Measurements from ENCODE around the gene MUC4. TPM values are rescaled to one million over a fixed set of nuclear protein-coding genes. Genes with fewer than 3 reads are reported as not detected.

The MUC4 gene
- total and polyA plus RNA-seq, 9 of the 15 experiments (the other 6 are each of a cell fraction or from before 2014, with no cell fraction given) = under 0.01 to 0.21 (median 0.10) TPM; not detected in 4

DNA sequence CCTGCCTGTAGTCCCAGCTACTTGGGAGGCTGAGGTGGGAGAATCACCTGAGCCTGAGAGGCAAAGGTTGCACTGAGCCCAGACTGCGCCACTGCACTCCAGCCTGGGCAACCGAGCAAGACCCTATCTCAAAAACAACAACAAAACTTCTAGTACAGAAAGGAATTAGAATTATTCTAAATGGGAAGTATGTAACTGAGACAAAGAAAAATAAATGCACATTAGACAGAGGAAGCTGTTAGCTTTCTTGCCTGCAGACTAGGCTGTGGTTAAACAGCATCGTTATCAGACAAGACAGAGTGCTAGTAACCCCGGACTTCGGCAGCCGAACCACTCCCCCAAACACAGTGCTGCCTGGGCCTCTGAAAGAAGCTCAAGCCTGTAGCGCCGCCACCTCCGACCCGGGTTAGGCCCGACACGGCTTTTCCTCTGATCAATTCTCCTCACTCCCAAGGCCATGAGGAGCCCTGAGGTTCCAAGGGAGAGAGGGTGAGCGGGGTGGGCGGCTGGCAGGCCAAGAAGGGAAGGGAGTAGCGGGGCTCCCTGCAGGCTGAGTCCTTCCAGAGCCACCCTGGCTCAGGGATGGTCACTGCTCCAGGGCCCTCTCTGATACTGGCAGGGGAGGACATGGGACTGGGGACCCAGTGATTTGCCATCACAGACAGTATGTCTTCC, 44.8 kb upstream of the MUC4 start (continued):
- no peak for TF ChIP-seq POLR2H (tag; IDR thresholded peaks at IDR 0.05; ENCODE audit: low read depth)
- peak; percentile 71; the same call in 1 of the 2 replicates for TF ChIP-seq MTA3 (IDR thresholded peaks at IDR 0.05; ENCODE audit: borderline replicate concordance)
- TF ChIP-seq ZNF395 (CRISPR knock-in tag; IDR thresholded peaks at IDR 0.05) = peak; percentile 90
- TF ChIP-seq SP1 (CRISPR knock-in tag; IDR thresholded peaks at IDR 0.05) = peak; percentile 33; the same call in 1 of the 2 replicates
- peak; percentile 33 for TF ChIP-seq TAF1 (IDR thresholded peaks at IDR 0.05; ENCODE audit: control insufficient read depth, extremely low read depth, insufficient read depth, low read length, severe bottlenecking)
- TF ChIP-seq SIN3A (IDR thresholded peaks at IDR 0.05; ENCODE audit: borderline replicate concordance in 2 of 2, control insufficient read depth in 1 of 2, low read depth in 2 of 2, low read length in 2 of 2) = no peak
- no peak for TF ChIP-seq SRSF1 (IDR thresholded peaks at IDR 0.05; ENCODE audit: low read depth, low read length)
- peak; percentile 14; the same call in 1 of the 2 replicates for TF ChIP-seq NFIC (IDR thresholded peaks at IDR 0.05)
- TF ChIP-seq ZNF696 (CRISPR knock-in tag; conservative IDR thresholded peaks at IDR 0.05) = no peak
- TF ChIP-seq EP300 (IDR thresholded peaks at IDR 0.05; ENCODE audit: low read length) = peak; percentile 89
- peak; percentile 28; the same call in 1 of the 2 replicates for TF ChIP-seq CBX1 (IDR thresholded peaks at IDR 0.05; ENCODE audit: low read depth)
- no peak for TF ChIP-seq ZNF507 (tag; conservative IDR thresholded peaks at IDR 0.05)
- TF ChIP-seq WHSC1 (IDR thresholded peaks at IDR 0.05; ENCODE audit: low read length) = no peak
- no peak for TF ChIP-seq NONO (IDR thresholded peaks at IDR 0.05; ENCODE audit: low read depth in 2 of 2, low read length in 1 of 2)
- no peak for TF ChIP-seq MXD1 (CRISPR knock-in tag; IDR thresholded peaks at IDR 0.05; ENCODE audit: borderline replicate concordance, poor library complexity, severe bottlenecking)
- 0 out of 4 replicates have a peak, but pooled peaks of 1 of the 2 experiments have one; percentile 48 for TF ChIP-seq HDAC1 (IDR thresholded peaks at IDR 0.05)
- TF ChIP-seq ZNF354B (CRISPR knock-in tag; IDR thresholded peaks at IDR 0.05) = no peak
- 0 out of 2 replicates have a peak, but pooled peaks have one; percentile 20 for TF ChIP-seq CREB1 (IDR thresholded peaks at IDR 0.05)
- TF ChIP-seq CREB1 (CRISPR knock-in tag; IDR thresholded peaks at IDR 0.05) = no peak
- TF ChIP-seq ASH1L (IDR thresholded peaks at IDR 0.05; ENCODE audit: borderline replicate concordance, low read depth, partially characterized antibody) = no peak
- TF ChIP-seq, protein P1, sequence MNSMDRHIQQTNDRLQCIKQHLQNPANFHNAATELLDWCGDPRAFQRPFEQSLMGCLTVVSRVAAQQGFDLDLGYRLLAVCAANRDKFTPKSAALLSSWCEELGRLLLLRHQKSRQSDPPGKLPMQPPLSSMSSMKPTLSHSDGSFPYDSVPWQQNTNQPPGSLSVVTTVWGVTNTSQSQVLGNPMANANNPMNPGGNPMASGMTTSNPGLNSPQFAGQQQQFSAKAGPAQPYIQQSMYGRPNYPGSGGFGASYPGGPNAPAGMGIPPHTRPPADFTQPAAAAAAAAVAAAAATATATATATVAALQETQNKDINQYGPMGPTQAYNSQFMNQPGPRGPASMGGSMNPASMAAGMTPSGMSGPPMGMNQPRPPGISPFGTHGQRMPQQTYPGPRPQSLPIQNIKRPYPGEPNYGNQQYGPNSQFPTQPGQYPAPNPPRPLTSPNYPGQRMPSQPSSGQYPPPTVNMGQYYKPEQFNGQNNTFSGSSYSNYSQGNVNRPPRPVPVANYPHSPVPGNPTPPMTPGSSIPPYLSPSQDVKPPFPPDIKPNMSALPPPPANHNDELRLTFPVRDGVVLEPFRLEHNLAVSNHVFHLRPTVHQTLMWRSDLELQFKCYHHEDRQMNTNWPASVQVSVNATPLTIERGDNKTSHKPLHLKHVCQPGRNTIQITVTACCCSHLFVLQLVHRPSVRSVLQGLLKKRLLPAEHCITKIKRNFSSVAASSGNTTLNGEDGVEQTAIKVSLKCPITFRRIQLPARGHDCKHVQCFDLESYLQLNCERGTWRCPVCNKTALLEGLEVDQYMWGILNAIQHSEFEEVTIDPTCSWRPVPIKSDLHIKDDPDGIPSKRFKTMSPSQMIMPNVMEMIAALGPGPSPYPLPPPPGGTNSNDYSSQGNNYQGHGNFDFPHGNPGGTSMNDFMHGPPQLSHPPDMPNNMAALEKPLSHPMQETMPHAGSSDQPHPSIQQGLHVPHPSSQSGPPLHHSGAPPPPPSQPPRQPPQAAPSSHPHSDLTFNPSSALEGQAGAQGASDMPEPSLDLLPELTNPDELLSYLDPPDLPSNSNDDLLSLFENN (IDR thresholded peaks at IDR 0.05; ENCODE audit: low read depth in 2 of 2, low read length in 2 of 2) = peak in 1 of 2 experiments; percentile 80; a peak in 2 of 4 replicates
- TF ChIP-seq SIX5 (IDR thresholded peaks at IDR 0.05; ENCODE audit: borderline replicate concordance in 1 of 2, insufficient read depth in 1 of 2, low read depth in 1 of 2, low read length in 2 of 2) = no peak

Measured in K562 (cell line).